Endothelial cell of umbilical vein (primary cell): Measurements from ENCODE around the gene KSR1. TPM values are rescaled to one million over a fixed set of nuclear protein-coding genes. Genes with fewer than 3 reads are reported as not detected.

Experiments used
- BruUV-seq: library from RNA; stranded (reverse); fragments of 400-500 nt; replicated peaks from 2 replicates; lab custom pipeline; 2021; lab: Mats Ljungman, UMichigan
- CTCF ChIA-PET: fragments of 300-600, 350-600 bp; sonication (Branson Sonifier 250); formaldehyde crosslinking; loops from one replicate; lab custom pipeline; 2021; ENCODE audit warnings: antibody characterized with exemption, inconsistent platforms; lab: Charles Lee
- POLR2A ChIA-PET: fragments of 300-600, 350-600 bp; sonication (Branson Sonifier 250); formaldehyde crosslinking; loops from one replicate; lab custom pipeline; 2021; ENCODE audit warnings: antibody characterized with exemption, inconsistent platforms; lab: Charles Lee
- DNase-seq: peaks from one replicate; pipeline ENCODE4 v3.0.0-alpha.2; 2011; ENCODE audit warnings: low read depth, low spot score
- FAIRE-seq: peaks from 2 replicates; lab custom pipeline; 2011; peaks lifted over from hg19 to GRCh38; lab: Jason Lieb, UNC
- H2AFZ ChIP-seq: 2 replicates; pipeline ENCODE4 v1.6.0; 2012; ENCODE audit warnings: low read depth, low read length, control low read depth, inconsistent platforms
- H3K27ac ChIP-seq: 2 replicates; pipeline ENCODE4 v1.5.1; 2011; ENCODE audit warnings: low read depth, mild to moderate bottlenecking, control low read depth, low read length, moderate library complexity; ENCODE audit not compliant: insufficient read depth
- H3K27me3 ChIP-seq, 2 experiments: 2 replicates each; pipeline versions ENCODE4 v1.6.0 to v1.6.1; 2011; ENCODE audit warnings: low read length in 2 of 2, mixed read lengths in 1 of 2; ENCODE audit not compliant: control insufficient read depth in 2 of 2, insufficient read depth in 2 of 2
- H3K36me3 ChIP-seq, 2 experiments: 2 replicates in 1 of 2; 3 replicates in 1 of 2; pipeline ENCODE4 v1.5.1; 2011; ENCODE audit warnings: low read length in 2 of 2, mild to moderate bottlenecking in 1 of 2, moderate library complexity in 1 of 2; ENCODE audit not compliant: control insufficient read depth in 2 of 2, insufficient read depth in 2 of 2; ENCODE audit errors: extremely low read depth in 1 of 2
- H3K4me1 ChIP-seq: 3 replicates; pipeline ENCODE4 v1.5.1; 2011; ENCODE audit warnings: mild to moderate bottlenecking, low read length; ENCODE audit not compliant: control insufficient read depth, insufficient read depth; ENCODE audit errors: extremely low read depth
- H3K4me2 ChIP-seq: 2 replicates; pipeline ENCODE4 v1.6.1; 2011; ENCODE audit warnings: low read length, control low read depth, mixed read lengths; ENCODE audit not compliant: insufficient read depth
- H3K4me3 ChIP-seq, 3 experiments: fragments of 200-600 bp in 1 of 3; sonication (generic), shearing (Covaris generic) in 1 of 3; replicated peaks in 1 of 3; 2 replicates each; pipeline ENCODE4 v1.5.1; 2011 to 2016; ENCODE audit warnings: control low read depth in 3 of 3, low read length in 3 of 3, mild to moderate bottlenecking in 2 of 3, inconsistent platforms in 1 of 3, low read depth in 1 of 3, moderate library complexity in 1 of 3; ENCODE audit not compliant: insufficient read depth in 1 of 3
- H3K79me2 ChIP-seq: 2 replicates; pipeline ENCODE4 v1.6.0; 2012; ENCODE audit warnings: low read length, inconsistent platforms; ENCODE audit not compliant: control insufficient read depth, insufficient read depth
- H3K9ac ChIP-seq: replicated peaks from 2 replicates; pipeline ENCODE3; 2011; ENCODE audit warnings: low read length, control low read depth; ENCODE audit not compliant: insufficient read depth; ENCODE audit errors: extremely low read depth
- H3K9me1 ChIP-seq: replicated peaks from 3 replicates; pipeline ENCODE4 v1.6.0; 2011; ENCODE audit warnings: mild to moderate bottlenecking, low read length; ENCODE audit not compliant: control insufficient read depth, insufficient read depth; ENCODE audit errors: extremely low read depth
- H3K9me3 ChIP-seq: replicated peaks from 2 replicates; pipeline ENCODE4 v1.5.1; 2012; ENCODE audit warnings: low read length, inconsistent platforms; ENCODE audit not compliant: control insufficient read depth, insufficient read depth
- H4K20me1 ChIP-seq: replicated peaks from 2 replicates; pipeline ENCODE3; 2011; ENCODE audit warnings: mild to moderate bottlenecking, low read length; ENCODE audit not compliant: control insufficient read depth, insufficient read depth; ENCODE audit errors: extremely low read depth
- CTCF ChIP-seq, 2 donors: IDR thresholded peaks; 1 replicate in 1 of 2; 2 replicates in 1 of 2; pipeline ENCODE4 v1.5.1; 2011; ENCODE audit warnings: low read length in 2 of 2, mild to moderate bottlenecking in 2 of 2, moderate library complexity in 2 of 2, control low read depth in 1 of 2, inconsistent platforms in 1 of 2, low read depth in 1 of 2; ENCODE audit not compliant: insufficient read depth in 1 of 2; ENCODE audit errors: extremely low read depth in 1 of 2
- EZH2 ChIP-seq: IDR thresholded peaks from 2 replicates; pipeline ENCODE4 v1.6.1; 2012; ENCODE audit warnings: borderline replicate concordance, low read depth, mild to moderate bottlenecking, moderate library complexity, low read length, inconsistent platforms; ENCODE audit not compliant: severe bottlenecking
- FOS ChIP-seq: IDR thresholded peaks from 2 replicates; pipeline ENCODE4 v1.6.1; 2011; ENCODE audit warnings: mild to moderate bottlenecking, low read length, moderate library complexity, borderline replicate concordance; ENCODE audit not compliant: insufficient read depth
- GATA2 ChIP-seq: IDR thresholded peaks from 2 replicates; pipeline ENCODE4 v1.7.0; 2011; ENCODE audit warnings: low read depth, mild to moderate bottlenecking, moderate library complexity, mixed read lengths, low read length; ENCODE audit not compliant: insufficient read length, insufficient read depth
- JUN ChIP-seq: IDR thresholded peaks from 2 replicates; pipeline ENCODE4 v1.6.1; 2011; ENCODE audit warnings: borderline replicate concordance, low read depth; ENCODE audit not compliant: insufficient read length, insufficient read depth
- MAX ChIP-seq: IDR thresholded peaks from 2 replicates; pipeline ENCODE4 v1.6.1; 2011; ENCODE audit not compliant: insufficient read depth, insufficient read length
- MYC ChIP-seq: IDR thresholded peaks from one replicate; pipeline ENCODE4 v1.6.1; 2011; ENCODE audit warnings: mild to moderate bottlenecking, low read depth, low read length
- POLR2A ChIP-seq: IDR thresholded peaks from 2 replicates; pipeline ENCODE4 v1.6.1; 2012; ENCODE audit warnings: low read depth, mild to moderate bottlenecking, control low read depth, low read length
- POLR2AphosphoS5 ChIP-seq: IDR thresholded peaks from 2 replicates; pipeline ENCODE4 v1.6.1; 2012; ENCODE audit warnings: low read depth, mild to moderate bottlenecking, control low read depth, low read length, moderate library complexity; ENCODE audit not compliant: insufficient read depth
- dilution Hi-C: fragments of 300-500 bp; cut with MboI; formaldehyde crosslinking; loops from one replicate; pipeline ENCODE4 v1.15.0; 2019; ENCODE audit warnings: low sequenced_read_pairs; ENCODE audit not compliant: extremely low pct_ligation_motif_present
- intact Hi-C: fragments of 100-400 bp; cut with micrococcal nuclease; formaldehyde crosslinking; loops from one replicate; pipeline ENCODE4 v1.10.0; 2022
- polyA plus RNA-seq, 4 experiments: library from polyadenylated mRNA; depleted of rRNA in 3 of 4; stranded (reverse) in 3 of 4; unstranded in 1 of 4; fragments of >200 nt; gene quantifications; 2 replicates each; pipeline versions ENCODE4 v1.2.1 to v1.2.3, GENCODE V29; 2011 to 2012; ENCODE audit warnings: missing spikeins in 1 of 4
- total RNA-seq: library from RNA; stranded (reverse); gene quantifications from 2 replicates; pipeline ENCODE4 v1.2.3, GENCODE V29; 2021

Gene KSR1
- total and polyA plus RNA-seq, 2 donors (not counting 3 experiments of a cell fraction or from before 2014, with no cell fraction given): 35.4 to 80.2 TPM

- no peaks in the 10 kb centered on the region for H3K9me1 ChIP-seq
- no peak overlapping the region for H3K27ac ChIP-seq
- H2AFZ ChIP-seq: no peak overlapping the region
- H4K20me1 ChIP-seq: no peaks in the 10 kb centered on the region
- H3K27me3 ChIP-seq: no peaks in the 10 kb centered on the region
- ChIA-PET POLR2A (no interaction called here), CTCF (no interaction called here)
- no peaks in the 10 kb centered on the region for H3K9me3 ChIP-seq
- TF ChIP-seq POLR2AphosphoS5: no peak
- TF ChIP-seq FOS: no peak
- TF ChIP-seq EZH2: no peak
- TF ChIP-seq GATA2: no peak
- TF ChIP-seq JUN: no peak
- no peak for TF ChIP-seq MAX
- TF ChIP-seq POLR2A: no peak
- no peak for TF ChIP-seq MYC
- no peak for TF ChIP-seq CTCF (IDR thresholded peaks at IDR 0.05; ENCODE audit: extremely low read depth in 1 of 2, insufficient read depth in 1 of 2, low read depth in 1 of 2, low read length in 2 of 2)
- DNase-seq (no peak), FAIRE-seq (no peak)
- intact Hi-C loops: no loop called here
- H3K4me3 ChIP-seq: no peak overlapping the region
- H3K79me2 ChIP-seq: no peaks in the 10 kb centered on the region
- peaks cover 2 to 37% of the 10 kb centered on the region in 2 experiments for H3K36me3 ChIP-seq
- no peak overlapping the region for H3K9ac ChIP-seq
- no peaks in the 10 kb centered on the region for H3K4me1 ChIP-seq
- dilution Hi-C loops: no loop called here
- BruUV-seq: no TSS peak
- H3K4me2 ChIP-seq: no peak overlapping the region
Measured at GRCh38 chr17:27593857-27594255, 137.6 kb downstream of the KSR1 start.
